DND-41 (cell line): ENCODE measurements around the gene PPM1M.

Source experiments
- CTCF ChIP-seq: IDR thresholded peaks from 2 replicates; pipeline ENCODE4 v1.5.1; 2012; ENCODE audit warnings: borderline replicate concordance, low read length, moderate library complexity, mild to moderate bottlenecking; ENCODE audit not compliant: poor library complexity, severe bottlenecking; ENCODE audit errors: extremely low read depth
- EZH2 ChIP-seq: IDR thresholded peaks from 3 replicates; pipeline ENCODE4 v1.6.1; 2012; ENCODE audit warnings: borderline replicate concordance, low read depth, mild to moderate bottlenecking, moderate library complexity, low read length, inconsistent platforms; ENCODE audit not compliant: severe bottlenecking

- TF ChIP-seq CTCF (no peak), EZH2 (no peak)
Measured at GRCh38 chr3:52233968-52234367, 11.6 kb upstream of the PPM1M start.
